ENCODE measurements around the gene LCE5A. TPM values are rescaled to one million over a fixed set of nuclear protein-coding genes. Genes with fewer than 3 reads are reported as not detected.

The LCE5A gene
- total and polyA plus RNA-seq, 7 donors: not detected

- Histone ChIP-seq H3K36me3 (no peaks in the 10 kb centered on the region), H3K4me3 (no peak overlapping the region), H3K4me1 (no peaks in the 10 kb centered on the region), H3K9me3 (no peaks in the 10 kb centered on the region), H3K27me3 (no peaks in the 10 kb centered on the region), H3K27ac (no peak overlapping the region)
- DNase-seq: no peak
- intact Hi-C loops (cut with DNase I): no loop called here
- TF ChIP-seq POLR2A (IDR thresholded peaks at IDR 0.05) (no peak), POLR2AphosphoS5 (IDR thresholded peaks at IDR 0.05) (no peak), EP300 (IDR thresholded peaks at IDR 0.05) (no peak)
- TF ChIP-seq, protein P1, sequence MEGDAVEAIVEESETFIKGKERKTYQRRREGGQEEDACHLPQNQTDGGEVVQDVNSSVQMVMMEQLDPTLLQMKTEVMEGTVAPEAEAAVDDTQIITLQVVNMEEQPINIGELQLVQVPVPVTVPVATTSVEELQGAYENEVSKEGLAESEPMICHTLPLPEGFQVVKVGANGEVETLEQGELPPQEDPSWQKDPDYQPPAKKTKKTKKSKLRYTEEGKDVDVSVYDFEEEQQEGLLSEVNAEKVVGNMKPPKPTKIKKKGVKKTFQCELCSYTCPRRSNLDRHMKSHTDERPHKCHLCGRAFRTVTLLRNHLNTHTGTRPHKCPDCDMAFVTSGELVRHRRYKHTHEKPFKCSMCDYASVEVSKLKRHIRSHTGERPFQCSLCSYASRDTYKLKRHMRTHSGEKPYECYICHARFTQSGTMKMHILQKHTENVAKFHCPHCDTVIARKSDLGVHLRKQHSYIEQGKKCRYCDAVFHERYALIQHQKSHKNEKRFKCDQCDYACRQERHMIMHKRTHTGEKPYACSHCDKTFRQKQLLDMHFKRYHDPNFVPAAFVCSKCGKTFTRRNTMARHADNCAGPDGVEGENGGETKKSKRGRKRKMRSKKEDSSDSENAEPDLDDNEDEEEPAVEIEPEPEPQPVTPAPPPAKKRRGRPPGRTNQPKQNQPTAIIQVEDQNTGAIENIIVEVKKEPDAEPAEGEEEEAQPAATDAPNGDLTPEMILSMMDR (IDR thresholded peaks at IDR 0.05): no peak
- 14 to 31% methylated on average over 4 of the region's 4 CpGs for WGBS, 2 donors
These were observed 15.4 kb upstream of the LCE5A start for GRCh38 chr1:152495066-152495675.

DNA sequence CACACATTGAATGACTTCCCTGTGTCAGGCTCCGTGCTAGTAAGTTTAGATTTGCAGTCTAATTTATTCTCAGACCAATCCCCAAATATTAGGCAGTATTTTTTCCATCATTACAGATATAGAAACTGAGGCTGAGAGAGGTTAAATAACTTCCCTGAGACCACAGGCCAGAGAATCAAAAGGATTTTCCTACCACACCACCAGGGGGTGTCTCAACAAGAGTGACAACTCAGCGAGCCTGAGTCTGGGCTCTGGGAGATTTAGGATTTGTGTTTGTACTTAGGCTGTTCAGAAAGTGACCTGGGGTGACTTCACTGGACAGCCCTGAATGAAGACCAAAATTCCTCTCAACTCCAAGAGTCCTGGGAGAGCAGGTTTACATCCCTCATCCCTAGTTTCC is 13.3 kb upstream of the LCE5A start:
- intact Hi-C loops (cut with DNase I): no loop called here
- H3K9me3 ChIP-seq: no peaks in the 10 kb centered on the region
- no peaks in the 10 kb centered on the region for H3K36me3 ChIP-seq
- DNase-seq: no peak
- no peak overlapping the region for H3K27ac ChIP-seq
- no peaks in the 10 kb centered on the region for H3K27me3 ChIP-seq
- no peak overlapping the region for H3K4me3 ChIP-seq
- no peak for TF ChIP-seq EP300 (IDR thresholded peaks at IDR 0.05)
- TF ChIP-seq POLR2AphosphoS5 (IDR thresholded peaks at IDR 0.05): no peak
- no peak for TF ChIP-seq POLR2A (IDR thresholded peaks at IDR 0.05)
- TF ChIP-seq, protein P1 (IDR thresholded peaks at IDR 0.05): no peak
- 17 to 25% methylated on average over 2 of the region's 2 CpGs for WGBS, 2 donors
- no peaks in the 10 kb centered on the region for H3K4me1 ChIP-seq

DNA sequence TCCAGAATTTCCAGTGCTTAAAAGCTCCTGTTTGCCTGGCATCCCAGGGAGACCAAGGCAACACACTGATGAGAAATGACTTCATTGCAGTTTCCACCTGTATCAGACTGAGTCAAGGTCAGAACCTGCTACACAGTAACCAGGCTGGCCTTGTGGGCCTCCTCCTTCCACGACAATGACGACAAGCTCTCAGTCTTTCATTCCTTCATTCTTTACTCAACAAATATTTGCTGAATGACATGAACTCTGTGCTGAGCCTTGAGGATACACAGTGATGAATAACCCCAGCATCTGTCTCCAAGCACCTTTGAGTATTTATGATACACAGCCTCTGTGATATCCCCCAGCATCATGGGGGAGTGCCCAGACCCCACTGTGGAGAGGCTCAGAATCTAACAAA is 8.9 kb upstream of the LCE5A start:
- Histone ChIP-seq H3K27ac (no peak overlapping the region), H3K27me3 (peaks cover 0 to 5% (median 0%) of the 10 kb centered on the region in 3 donors), H3K4me3 (no peak overlapping the region), H3K9me3 (no peaks in the 10 kb centered on the region), H3K36me3 (no peaks in the 10 kb centered on the region), H3K4me1 (no peaks in the 10 kb centered on the region)
- WGBS, 2 donors: 16 to 67% methylated on average over 2 of the region's 2 CpGs
- DNase-seq: no peak
- TF ChIP-seq EP300 (IDR thresholded peaks at IDR 0.05): no peak
- TF ChIP-seq, protein P1 (IDR thresholded peaks at IDR 0.05): no peak
- TF ChIP-seq POLR2AphosphoS5 (IDR thresholded peaks at IDR 0.05): no peak
- TF ChIP-seq POLR2A (IDR thresholded peaks at IDR 0.05): no peak
- intact Hi-C loops (cut with DNase I): no loop called here

DNA sequence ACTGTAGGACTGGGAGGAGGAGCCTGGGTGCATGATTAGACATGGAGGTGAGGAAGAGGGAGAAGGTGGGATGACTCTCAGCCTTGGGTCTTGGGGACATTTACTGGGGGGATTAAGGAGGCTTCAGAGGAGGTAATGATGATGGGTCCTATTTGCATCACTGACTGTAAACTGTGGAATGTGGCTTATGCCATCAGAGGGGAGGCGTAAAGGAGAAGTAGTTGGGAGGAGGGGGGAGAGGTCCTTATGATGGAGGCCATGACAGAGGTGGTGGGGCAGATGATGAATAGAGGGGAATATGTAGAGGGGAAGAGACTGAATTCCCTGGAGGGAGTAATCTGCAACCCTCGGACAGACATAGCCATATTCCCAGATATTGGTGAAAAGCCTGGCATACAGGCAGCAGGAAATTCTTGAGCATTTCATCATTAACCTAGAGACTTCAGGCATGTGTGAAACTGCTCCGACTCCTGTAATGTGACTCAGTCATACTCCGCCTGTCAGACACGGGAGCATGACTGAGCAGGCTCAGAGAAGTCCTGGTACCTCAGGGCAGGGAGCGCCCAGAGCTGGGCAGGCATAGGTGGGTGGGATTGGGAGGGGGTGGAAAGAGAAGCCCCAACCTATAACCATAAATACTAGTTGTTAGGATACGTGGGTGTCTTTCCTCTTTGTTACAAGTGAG is 8.0 kb upstream of the LCE5A start:
- intact Hi-C loops (cut with DNase I): no loop called here
- no peak overlapping the region for H3K4me3 ChIP-seq
- peaks cover 0 to 5% (median 0%) of the 10 kb centered on the region in 3 donors for H3K27me3 ChIP-seq
- H3K9me3 ChIP-seq: no peaks in the 10 kb centered on the region
- no peak for TF ChIP-seq EP300 (IDR thresholded peaks at IDR 0.05)
- TF ChIP-seq, protein P1 (IDR thresholded peaks at IDR 0.05): no peak
- TF ChIP-seq POLR2AphosphoS5 (IDR thresholded peaks at IDR 0.05): no peak
- no peak for TF ChIP-seq POLR2A (IDR thresholded peaks at IDR 0.05)
- no peak for DNase-seq
- no peaks in the 10 kb centered on the region for H3K4me1 ChIP-seq
- WGBS, 2 donors: 84% methylated on average over 7 of the region's 7 CpGs
- H3K36me3 ChIP-seq: no peaks in the 10 kb centered on the region
- H3K27ac ChIP-seq: no peak overlapping the region
